G401 (cell line): ENCODE results near the gene PLXNB3. TPM values are rescaled to one million over a fixed set of nuclear protein-coding genes. Genes with fewer than 3 reads are reported as not detected.
"Not testable (repeated sequence)": the region's sequence is repeated elsewhere in the genome, so short reads cannot be mapped to it uniquely, and the experiment has no call there.

Source experiments
- DNase-seq: peaks from one replicate; pipeline ENCODE4 v3.0.0-alpha.2; 2015; ENCODE audit warnings: low spot score
- in situ Hi-C: cut with HindIII; loops from 2 replicates; pipeline ENCODE4 v1.10.0; 2016; ENCODE audit warnings: low sequenced_read_pairs, mixed read lengths
- total RNA-seq: library from RNA; depleted of rRNA; stranded (reverse); fragments of >200 nt; shearing (Covaris generic); gene quantifications from 2 replicates; pipeline ENCODE4 v1.2.3, GENCODE V29; 2014

The PLXNB3 gene
- total RNA-seq, 1 experiment from 2014 or later, result 1.5 TPM

- in situ Hi-C loops, result no loop called here
- no peak for DNase-seq
Measured at GRCh38 chrX:153802513-153803045, 38.5 kb downstream of the PLXNB3 start.

DNA sequence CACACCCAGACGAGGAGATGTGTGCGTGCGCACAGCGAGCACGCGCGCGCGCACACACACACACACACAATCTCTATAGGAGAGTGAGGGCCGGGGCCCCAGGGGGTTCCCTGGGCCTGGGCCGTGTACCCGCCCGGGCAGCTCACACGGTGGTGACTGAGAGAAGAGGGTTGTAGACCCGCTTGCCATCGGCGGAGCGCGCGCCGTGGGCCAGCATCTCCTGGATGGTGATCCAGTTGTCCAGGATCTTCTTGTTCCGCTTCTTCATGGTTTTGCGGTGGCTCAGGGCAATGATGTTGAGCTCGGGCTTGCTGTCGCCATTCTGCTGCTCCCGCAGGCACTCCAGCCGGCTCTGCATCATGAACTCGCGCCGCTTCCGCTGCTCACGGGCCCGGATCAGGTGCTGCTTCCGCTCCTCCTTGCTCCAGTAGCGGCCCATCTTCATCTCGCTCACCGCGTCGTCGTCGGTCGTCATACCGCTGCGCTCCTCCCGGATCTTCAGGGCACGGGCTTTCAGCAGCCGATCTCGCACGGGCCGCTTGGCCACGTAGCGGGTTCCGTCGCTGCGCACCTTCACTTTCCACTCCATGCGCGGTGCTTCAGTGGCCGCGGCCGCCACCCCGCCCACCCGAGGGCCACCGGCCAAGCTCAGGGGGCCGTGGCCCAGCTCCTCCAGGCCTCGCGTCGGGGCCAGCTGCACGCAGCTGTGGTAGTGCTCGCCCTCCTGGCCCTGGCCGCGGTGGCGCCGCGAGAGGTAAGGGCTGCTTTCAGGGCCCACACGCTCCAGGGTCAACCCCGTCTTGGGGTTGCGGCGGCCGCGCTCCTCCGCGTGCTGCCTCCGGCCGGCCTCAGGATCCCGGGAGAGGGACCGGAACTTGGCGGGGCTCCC, 39.4 kb downstream of the PLXNB3 start:
- no peak for DNase-seq
- in situ Hi-C loops, result no loop called here

DNA sequence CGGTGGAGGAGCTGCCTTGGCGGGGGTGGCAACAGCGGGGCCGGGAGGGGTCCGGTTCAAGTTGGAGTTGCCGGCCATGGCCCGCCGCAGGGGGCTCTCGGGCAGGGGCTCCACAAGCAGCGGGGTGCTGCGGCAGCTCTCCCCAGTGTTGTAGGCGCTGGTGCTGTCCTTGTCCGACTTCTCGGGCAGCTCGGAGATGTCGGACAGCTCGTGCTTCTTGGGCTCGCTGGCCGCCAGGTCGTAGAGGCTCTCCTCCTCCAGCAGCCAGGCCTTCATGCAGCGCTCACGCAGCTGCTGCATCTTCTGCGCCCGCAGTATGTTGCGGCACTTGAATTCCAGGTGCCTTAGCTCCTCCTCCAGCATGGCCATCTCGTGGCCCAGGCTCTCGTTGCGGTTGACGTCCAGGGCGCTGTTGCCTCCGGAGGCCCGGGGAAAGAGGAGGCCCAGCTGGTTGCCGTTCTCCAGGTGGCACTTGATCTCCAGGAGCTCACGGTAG, 40.1 kb downstream of the PLXNB3 start:
- DNase-seq, result no peak
- in situ Hi-C loops, result no loop called here

- no peak for DNase-seq
- in situ Hi-C loops, result no loop called here
Measured at GRCh38 chrX:153804621-153805020, 40.6 kb downstream of the PLXNB3 start.

GRCh38 chrX:153805436-153805835, 41.4 kb downstream of the PLXNB3 start:
- in situ Hi-C loops, result no loop called here
- no peak for DNase-seq

GRCh38 chrX:153806999-153807575, 43.0 kb downstream of the PLXNB3 start:
- in situ Hi-C loops, result no loop called here
- DNase-seq, result no peak

DNA sequence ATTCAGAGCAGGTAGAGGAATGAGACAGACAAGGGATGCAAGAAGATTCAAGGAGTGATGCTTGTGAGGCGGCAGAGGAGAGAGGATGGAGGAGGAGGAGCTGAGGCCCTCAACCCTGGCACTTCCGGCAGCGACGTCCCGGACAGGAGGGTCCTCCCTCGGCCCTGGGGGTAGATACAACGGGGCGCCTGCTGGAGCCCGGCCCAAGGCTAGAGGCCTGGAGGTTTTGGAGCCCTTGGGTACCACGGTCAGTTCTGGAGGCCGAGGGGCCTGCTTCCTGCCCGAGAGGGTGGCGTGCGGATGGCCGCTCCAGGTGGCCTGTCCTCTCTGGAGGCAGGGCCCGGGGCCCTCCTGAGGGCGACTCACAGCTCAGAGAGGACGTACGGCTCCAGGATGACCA, 43.9 kb downstream of the PLXNB3 start:
- in situ Hi-C loops, result no loop called here
- no peak for DNase-seq

GRCh38 chrX:153812220-153812619, 48.2 kb downstream of the PLXNB3 start:
- DNase-seq, result peak; percentile 61
- in situ Hi-C loops, result no loop called here

- in situ Hi-C loops, result no loop called here
- no peak for DNase-seq
Measured at GRCh38 chrX:153813161-153813560, 49.1 kb downstream of the PLXNB3 start.

DNA sequence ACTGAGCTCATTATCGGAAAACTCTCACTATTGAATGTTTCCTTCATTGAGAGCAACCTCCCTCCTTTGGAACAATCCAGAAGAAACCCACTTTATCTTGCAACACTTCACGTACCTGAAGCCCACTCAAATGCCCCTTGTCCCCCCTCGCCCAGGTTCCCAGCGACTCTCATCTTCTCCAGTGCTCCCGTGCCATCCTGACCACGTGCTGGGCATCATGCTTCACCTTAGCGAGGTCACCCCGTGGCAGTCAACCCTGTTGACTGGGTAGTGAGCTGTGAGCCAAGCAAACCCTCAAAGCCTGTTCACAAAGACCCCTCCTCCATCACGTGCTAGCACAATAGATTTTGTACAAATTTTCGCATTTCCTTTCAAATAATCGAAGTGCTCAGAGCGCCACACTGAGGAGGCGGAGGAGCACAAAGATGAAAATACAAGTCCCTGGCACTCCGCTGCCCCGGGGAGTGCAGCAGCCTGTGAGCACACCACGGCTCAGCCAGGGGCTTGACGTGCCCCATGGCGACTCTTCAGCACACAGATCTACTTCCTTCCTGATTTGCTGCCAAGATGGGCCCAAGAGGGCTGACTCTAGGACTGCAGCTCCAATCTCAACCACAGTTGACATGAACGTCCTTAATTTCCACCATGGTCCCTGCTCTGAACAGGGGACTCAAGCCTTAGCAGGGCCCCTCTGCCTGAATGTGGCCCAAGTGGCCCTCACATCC, 50.7 kb downstream of the PLXNB3 start:
- in situ Hi-C loops, result no loop called here

DNA sequence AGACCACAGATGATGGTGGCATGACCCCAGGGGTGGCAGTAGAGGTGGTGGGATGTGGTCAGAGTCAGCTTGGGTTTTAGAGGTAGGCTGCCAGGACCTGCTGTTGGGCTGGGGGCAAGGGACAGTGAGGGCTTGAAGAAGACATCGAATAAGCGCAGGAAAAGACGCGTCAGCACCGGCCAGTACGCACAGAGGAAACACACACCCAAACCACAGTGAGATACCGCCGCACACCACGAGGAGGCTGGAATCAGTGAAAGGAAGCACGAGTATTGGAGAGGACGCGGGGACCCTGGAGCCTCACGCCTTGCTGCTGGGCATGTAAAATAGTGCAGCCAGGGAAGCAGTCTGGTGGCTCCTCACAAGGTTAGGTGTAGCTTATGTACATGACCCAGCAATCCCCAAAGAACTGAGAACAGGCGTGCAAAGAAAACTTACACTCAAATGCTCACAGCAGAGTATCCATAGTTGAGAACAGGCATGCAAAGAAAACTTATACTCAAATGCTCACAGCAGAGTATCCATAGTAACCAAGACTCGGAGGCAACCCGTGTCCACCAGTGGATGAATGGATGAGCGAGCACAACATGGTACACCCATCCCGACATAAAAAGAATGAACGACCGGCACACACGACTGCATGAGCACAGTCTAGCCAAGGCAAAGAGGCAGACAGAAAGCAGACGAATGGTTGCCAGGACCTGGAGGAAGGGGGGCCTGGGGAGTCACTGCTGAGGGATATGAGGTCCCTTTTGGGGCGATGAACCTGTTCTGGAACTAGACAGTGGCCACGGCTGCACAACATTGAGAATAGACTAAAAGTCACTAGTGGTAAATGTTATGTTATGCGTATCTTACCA, 53.0 kb downstream of the PLXNB3 start:
- no peak for DNase-seq
- in situ Hi-C loops, result no loop called here

More for the DNA sequence above, 50.7 kb downstream of the PLXNB3 start:
- DNase-seq, result no peak

DNA sequence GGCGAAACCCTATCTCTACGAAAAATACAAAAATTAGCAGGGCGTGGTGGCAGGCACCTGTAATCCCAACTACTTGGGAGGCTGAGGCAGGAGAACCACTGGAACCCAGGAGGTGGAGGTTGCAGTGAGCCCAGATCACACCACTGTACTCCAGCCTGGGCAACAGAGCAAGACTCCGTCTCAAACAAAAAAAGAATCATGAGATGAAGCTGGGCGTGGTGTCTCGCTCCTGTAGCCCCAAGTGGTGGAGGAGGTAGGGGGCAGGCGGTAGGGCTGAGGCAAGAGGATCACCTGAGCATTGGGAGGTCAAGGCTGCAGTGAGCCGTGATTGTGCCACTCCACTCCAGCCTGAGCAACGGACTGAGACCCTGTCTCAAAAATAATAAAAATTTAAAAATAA, 54.0 kb downstream of the PLXNB3 start:
- DNase-seq, in situ Hi-C loops: not testable (repeated sequence)

DNA sequence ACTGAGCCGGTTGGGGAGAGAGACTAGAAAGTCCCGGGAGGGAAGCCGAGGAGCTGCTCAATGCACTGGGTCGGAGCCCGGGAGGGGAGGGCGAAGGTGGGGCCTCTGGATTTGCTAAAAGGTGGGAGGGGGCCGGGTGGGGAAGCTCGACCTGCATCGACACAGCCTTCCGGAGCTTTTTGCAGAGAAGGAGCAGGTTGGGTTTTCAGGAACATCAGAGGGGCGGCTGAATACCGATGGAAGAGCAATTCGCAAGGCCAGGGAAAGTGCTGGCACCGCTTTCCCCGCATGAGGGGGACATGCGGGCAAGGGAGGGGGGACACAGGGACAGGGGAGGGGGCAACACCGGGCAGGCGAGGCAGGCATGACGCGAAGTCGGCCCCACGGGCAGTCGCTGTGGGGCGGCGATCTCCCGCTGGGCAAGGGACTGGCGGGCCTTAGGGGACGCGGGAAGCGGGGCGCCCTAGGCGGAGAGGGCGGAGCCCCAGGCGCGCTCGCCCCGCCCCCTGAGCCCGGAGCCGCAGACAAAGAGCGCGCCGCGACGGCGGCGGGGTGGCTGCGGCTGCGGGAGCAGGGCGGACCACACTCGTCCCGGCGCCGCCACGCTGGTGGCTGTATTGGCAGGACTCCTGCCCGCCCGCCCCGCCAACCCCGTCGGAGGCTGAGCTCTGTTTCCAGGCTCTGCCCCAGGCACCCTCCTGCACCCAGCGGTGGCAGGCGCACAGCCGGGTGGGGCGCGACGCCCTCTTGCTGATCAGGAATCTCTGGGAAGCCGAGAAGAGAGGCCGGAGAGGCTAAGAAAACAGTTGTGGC, 54.7 kb downstream of the PLXNB3 start:
- DNase-seq, result no peak
- in situ Hi-C loops, result no loop called here

- in situ Hi-C loops, result no loop called here
- peak; percentile 50 for DNase-seq
Measured at GRCh38 chrX:153819384-153820040, 55.5 kb downstream of the PLXNB3 start.

DNA sequence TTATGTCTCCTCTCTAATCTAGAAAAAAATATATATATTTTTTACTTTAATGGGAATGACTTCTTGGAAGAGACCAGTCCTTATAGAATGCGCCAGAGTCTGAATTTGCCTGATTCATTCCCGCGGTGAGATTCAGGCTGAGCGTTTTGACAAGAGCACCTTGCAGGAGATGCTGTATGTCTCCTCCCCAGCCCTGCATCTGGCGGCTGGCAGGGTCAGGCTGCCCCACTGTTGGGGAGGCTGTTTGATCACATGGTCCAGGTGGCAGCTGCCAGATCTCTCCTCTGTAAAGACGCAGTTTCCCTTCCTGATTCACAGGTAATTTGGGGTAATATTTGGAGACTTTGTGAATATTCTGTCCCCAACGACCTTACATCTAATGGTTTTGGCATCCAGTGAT, 56.6 kb downstream of the PLXNB3 start:
- in situ Hi-C loops, result no loop called here
- no peak for DNase-seq

- no peak for DNase-seq
- in situ Hi-C loops, result no loop called here
Measured at GRCh38 chrX:153821066-153821465, 57.0 kb downstream of the PLXNB3 start.

DNA sequence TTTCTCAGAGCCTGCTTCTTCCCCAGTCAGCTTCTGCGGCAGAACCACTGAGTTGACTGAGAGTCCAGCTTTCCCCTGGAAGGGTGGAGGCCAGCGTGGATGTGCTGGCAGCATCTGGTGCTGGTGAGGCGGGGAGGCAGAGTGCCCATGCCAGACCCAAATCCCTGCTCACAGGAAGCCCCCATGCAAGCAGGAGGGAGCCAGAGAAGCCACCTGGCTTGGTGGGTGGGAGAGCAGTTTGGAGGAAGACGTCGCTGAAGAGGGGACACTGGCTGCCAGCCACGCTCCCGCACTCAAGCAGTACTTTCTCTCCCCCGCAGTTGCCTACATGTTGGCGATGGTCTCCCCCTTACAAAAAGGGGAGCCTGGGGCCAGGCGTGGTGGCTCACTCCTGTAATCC, 60.3 kb downstream of the PLXNB3 start:
- in situ Hi-C loops, result no loop called here
- DNase-seq, result no peak

- no peak for DNase-seq
- in situ Hi-C loops, result no loop called here
Measured at GRCh38 chrX:153825042-153825441, 61.0 kb downstream of the PLXNB3 start.
